Endodermal cell (in vitro differentiated cells): Measurements from ENCODE around the gene JADE1. TPM values are rescaled to one million over a fixed set of nuclear protein-coding genes. Genes with fewer than 3 reads are reported as not detected.

Experiments
- DNase-seq: peaks from one replicate; pipeline ENCODE4 v3.0.0-alpha.2; 2017
- H3K27ac ChIP-seq: 2 replicates; pipeline ENCODE4 v1.5.1; 2013; ENCODE audit warnings: mild to moderate bottlenecking, low read depth, low read length, moderate library complexity
- H3K27me3 ChIP-seq: 2 replicates; pipeline ENCODE4 v1.6.1; 2013; ENCODE audit warnings: mild to moderate bottlenecking, low read length, moderate library complexity; ENCODE audit not compliant: insufficient read depth, control insufficient read depth, poor library complexity, severe bottlenecking
- H3K36me3 ChIP-seq: 2 replicates; pipeline ENCODE4 v1.7.0; 2013; ENCODE audit warnings: mild to moderate bottlenecking, low read length, moderate library complexity; ENCODE audit not compliant: control insufficient read depth, insufficient read depth
- H3K4me1 ChIP-seq: one replicate; pipeline ENCODE4 v1.7.0; 2013; ENCODE audit warnings: low read length; ENCODE audit not compliant: control insufficient read depth, insufficient read depth
- H3K4me3 ChIP-seq: 2 replicates; pipeline ENCODE4 v1.5.1; 2013; ENCODE audit warnings: mild to moderate bottlenecking, low read length, moderate library complexity
- H3K9ac ChIP-seq: 2 replicates; pipeline ENCODE4 v1.6.1; 2013; ENCODE audit warnings: mild to moderate bottlenecking, low read length, moderate library complexity; ENCODE audit not compliant: poor library complexity, severe bottlenecking; ENCODE audit errors: extremely low read depth
- H3K9me3 ChIP-seq: 2 replicates; pipeline ENCODE4 v1.6.1; 2013; ENCODE audit warnings: mild to moderate bottlenecking, low read length, moderate library complexity; ENCODE audit not compliant: control insufficient read depth
- H3K27ac Mint-ChIP-seq: 2 replicates; pipeline ENCODE4 v1.8.0; 2020; ENCODE audit warnings: mixed read lengths
- H3K27me3 Mint-ChIP-seq: 2 replicates; pipeline ENCODE4 v1.8.0; 2021; ENCODE audit warnings: mild to moderate bottlenecking, mixed read lengths; ENCODE audit not compliant: insufficient read depth
- H3K36me3 Mint-ChIP-seq: 2 replicates; pipeline ENCODE4 v1.8.0; 2020; ENCODE audit warnings: low read depth, mixed read lengths
- H3K4me1 Mint-ChIP-seq: 2 replicates; pipeline ENCODE4 v1.8.0; 2020; ENCODE audit warnings: mixed read lengths
- H3K4me3 Mint-ChIP-seq: 2 replicates; pipeline ENCODE4 v1.8.0; 2020; ENCODE audit warnings: mild to moderate bottlenecking, moderate library complexity, mixed read lengths
- H3K9me3 Mint-ChIP-seq: 2 replicates; pipeline ENCODE4 v1.8.0; 2020; ENCODE audit warnings: mild to moderate bottlenecking, mixed read lengths
- CTCF ChIP-seq: fragments of 200-600 bp; sonication (generic); conservative IDR thresholded peaks from 2 replicates; pipeline ENCODE4 v1.5.0; 2021; ENCODE audit warnings: antibody characterized with exemption, mild to moderate bottlenecking
- WGBS, 2 experiments: methylation state at CpG; one replicate each; pipeline versions ENCODE4 v1.1.5 to v1.1.7; 2013; ENCODE audit warnings: missing lambda C conversion rate in 2 of 2, mixed read lengths in 1 of 2; ENCODE audit not compliant: insufficient coverage in 1 of 2, insufficient read length in 1 of 2; 5-methylcytosine and 5-hydroxymethylcytosine counted together
- total RNA-seq, 2 donors: library from RNA; stranded (reverse); fragmentation: NEBNext Ultra II Directional in 1 of 2; extraction: Animal tissue kit (Norgen Biotek cat#: 25700) in 1 of 2; gene quantifications; 2 replicates in 1 of 2; 3 replicates in 1 of 2; pipeline ENCODE4 v1.2.1, GENCODE V29; 2021

Gene JADE1
- total RNA-seq, 2 donors from 2014 or later: 48.5 to 50.8 TPM

- 77 to 89% methylated on average over 2 of the region's 2 CpGs for WGBS, 2 experiments
- no peak overlapping the region for H3K4me3 ChIP-seq
- Mint-ChIP-seq H3K4me3 (no peak overlapping the region), H3K36me3 (peaks cover 83% of the 10 kb centered on the region), H3K27me3 (peaks cover 59% of the 10 kb centered on the region), H3K27ac (peak overlapping the region; percentile 52), H3K9me3 (no peaks in the 10 kb centered on the region), H3K4me1 (peaks cover 24% of the 10 kb centered on the region)
- H3K27me3 ChIP-seq: peaks cover 12% of the 10 kb centered on the region
- peak overlapping the region; percentile 19 for H3K9ac ChIP-seq
- peaks cover 15% of the 10 kb centered on the region for H3K4me1 ChIP-seq
- peaks cover 93% of the 10 kb centered on the region for H3K36me3 ChIP-seq
- H3K27ac ChIP-seq: no peak overlapping the region
- DNase-seq: no peak
- TF ChIP-seq CTCF: no peak
- H3K9me3 ChIP-seq: no peaks in the 10 kb centered on the region
Observed at GRCh38 chr4:128866269-128866668, 56.8 kb downstream of the JADE1 start.

GRCh38 chr4:128866691-128867090 is 57.2 kb downstream of the JADE1 start:
- no peaks in the 10 kb centered on the region for H3K9me3 ChIP-seq
- Mint-ChIP-seq H3K36me3 (peaks cover 84% of the 10 kb centered on the region), H3K9me3 (no peaks in the 10 kb centered on the region), H3K27me3 (peaks cover 59% of the 10 kb centered on the region), H3K4me1 (peaks cover 24% of the 10 kb centered on the region), H3K4me3 (no peak overlapping the region), H3K27ac (peak overlapping the region; percentile 52)
- H3K4me3 ChIP-seq: no peak overlapping the region
- no peak for DNase-seq
- peak overlapping the region; percentile 19 for H3K9ac ChIP-seq
- H3K4me1 ChIP-seq: peaks cover 15% of the 10 kb centered on the region
- H3K27me3 ChIP-seq: peaks cover 12% of the 10 kb centered on the region
- no peak overlapping the region for H3K27ac ChIP-seq
- WGBS, 2 experiments: 40 to 41% methylated on average over 1 of the region's 1 CpG
- no peak for TF ChIP-seq CTCF
- peaks cover 93% of the 10 kb centered on the region for H3K36me3 ChIP-seq

DNA sequence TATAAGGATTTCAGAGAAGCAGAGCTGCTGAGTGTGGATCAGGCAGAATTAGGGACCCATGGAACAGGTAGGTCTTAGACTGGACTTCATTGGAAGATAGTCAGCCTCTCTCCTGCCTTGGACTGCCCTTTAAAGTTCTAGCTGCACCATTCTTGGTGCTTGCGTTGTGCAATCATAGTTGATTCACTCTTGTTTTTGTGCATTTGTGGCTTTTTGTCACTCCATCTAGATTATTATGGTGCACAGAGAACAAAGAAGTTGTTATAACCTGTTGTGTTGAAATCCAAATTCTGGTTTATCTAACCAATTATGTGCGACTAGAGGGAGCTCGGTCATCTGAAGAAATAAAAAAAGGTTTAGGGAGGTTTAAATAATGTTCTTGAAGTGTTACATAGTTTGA is 59.3 kb downstream of the JADE1 start:
- TF ChIP-seq CTCF: no peak
- H3K27me3 Mint-ChIP-seq: peaks cover 55% of the 10 kb centered on the region
- no peak overlapping the region for H3K4me3 Mint-ChIP-seq
- WGBS, 2 experiments: 89 to 94% methylated on average over 3 of the region's 3 CpGs
- peaks cover 82% of the 10 kb centered on the region for H3K36me3 Mint-ChIP-seq
- H3K36me3 ChIP-seq: peaks cover 94% of the 10 kb centered on the region
- H3K4me1 ChIP-seq: peaks cover 15% of the 10 kb centered on the region
- H3K27ac Mint-ChIP-seq: no peak overlapping the region
- H3K27me3 ChIP-seq: peaks cover 12% of the 10 kb centered on the region
- H3K9me3 ChIP-seq: no peaks in the 10 kb centered on the region
- no peak overlapping the region for H3K27ac ChIP-seq
- H3K9ac ChIP-seq: no peak overlapping the region
- no peak for DNase-seq
- H3K4me1 Mint-ChIP-seq: peaks cover 19% of the 10 kb centered on the region
- H3K4me3 ChIP-seq: no peak overlapping the region
- H3K9me3 Mint-ChIP-seq: no peaks in the 10 kb centered on the region
